Testis (tissue), 3 donors: ENCODE results near the gene TP73. TPM values are rescaled to one million over a fixed set of nuclear protein-coding genes. Genes with fewer than 3 reads are reported as not detected.

Source experiments
- DNase-seq: peaks from one replicate; pipeline ENCODE4 v3.0.0-alpha.2; 2019
- H3K27ac ChIP-seq, 2 donors: fragments of 200-600 bp; sonication (generic); one replicate each; pipeline ENCODE4 v1.5.1; 2019
- H3K27me3 ChIP-seq: fragments of 200-600 bp; sonication (generic); one replicate; pipeline ENCODE4 v1.5.1; 2019
- H3K36me3 ChIP-seq: fragments of 200-600 bp; sonication (generic); one replicate; pipeline ENCODE4 v1.5.1; 2017; ENCODE audit warnings: low read depth; ENCODE audit errors: missing control alignments
- H3K4me1 ChIP-seq: fragments of 200-600 bp; sonication (generic); one replicate; pipeline ENCODE4 v1.5.1; 2019
- H3K4me3 ChIP-seq, 2 donors: fragments of 200-600 bp; sonication (generic); one replicate each; pipeline ENCODE4 v1.5.1; 2017 to 2019
- H3K9me3 ChIP-seq: fragments of 200-600 bp; sonication (generic); one replicate; pipeline ENCODE4 v1.5.1; 2017
- CTCF ChIP-seq, 3 experiments: fragments of 450-650 bp in 2 of 3; fragments of 200-600 bp in 1 of 3; sonication (generic) in 1 of 3; IDR thresholded peaks; one replicate each; pipeline ENCODE4 v1.5.1; 2016 to 2019; ENCODE audit warnings: antibody characterized with exemption in 3 of 3, mild to moderate bottlenecking in 2 of 3, moderate library complexity in 1 of 3
- POLR2A ChIP-seq: fragments of 450-650 bp; IDR thresholded peaks from one replicate; pipeline ENCODE4 v1.6.1; 2017; ENCODE audit warnings: antibody characterized with exemption, mild to moderate bottlenecking, moderate library complexity
- WGBS, 2 donors: methylation state at CpG; one replicate each; pipeline ENCODE4 v1.1.5; 2018; 5-methylcytosine and 5-hydroxymethylcytosine counted together
- intact Hi-C: fragments of 100-400 bp; cut with DNase I; formaldehyde crosslinking; loops from one replicate; pipeline ENCODE4 v1.15.1; 2023; ENCODE audit warnings: low total_unique reads
- polyA plus RNA-seq: library from polyadenylated mRNA; stranded (reverse); fragments of 350-450 nt; fragmentation: Illumina TruSeq; extraction: RNeasy Lipid Tissue Mini Kit (QIAGEN cat#74804); gene quantifications from one replicate; pipeline ENCODE4 v1.2.3, GENCODE V29; 2014; ENCODE audit warnings: low read depth, low replicate concordance; ENCODE audit not compliant: insufficient read depth
- total RNA-seq, 2 donors: library from RNA; depleted of rRNA; stranded (reverse); fragments of >200 nt; gene quantifications; one replicate each; pipeline ENCODE4 v1.2.3, GENCODE V29; 2016

The TP73 gene
- total and polyA plus RNA-seq, 3 donors from 2014 or later, result 1.3 to 2.2 (median 1.5) TPM

DNA sequence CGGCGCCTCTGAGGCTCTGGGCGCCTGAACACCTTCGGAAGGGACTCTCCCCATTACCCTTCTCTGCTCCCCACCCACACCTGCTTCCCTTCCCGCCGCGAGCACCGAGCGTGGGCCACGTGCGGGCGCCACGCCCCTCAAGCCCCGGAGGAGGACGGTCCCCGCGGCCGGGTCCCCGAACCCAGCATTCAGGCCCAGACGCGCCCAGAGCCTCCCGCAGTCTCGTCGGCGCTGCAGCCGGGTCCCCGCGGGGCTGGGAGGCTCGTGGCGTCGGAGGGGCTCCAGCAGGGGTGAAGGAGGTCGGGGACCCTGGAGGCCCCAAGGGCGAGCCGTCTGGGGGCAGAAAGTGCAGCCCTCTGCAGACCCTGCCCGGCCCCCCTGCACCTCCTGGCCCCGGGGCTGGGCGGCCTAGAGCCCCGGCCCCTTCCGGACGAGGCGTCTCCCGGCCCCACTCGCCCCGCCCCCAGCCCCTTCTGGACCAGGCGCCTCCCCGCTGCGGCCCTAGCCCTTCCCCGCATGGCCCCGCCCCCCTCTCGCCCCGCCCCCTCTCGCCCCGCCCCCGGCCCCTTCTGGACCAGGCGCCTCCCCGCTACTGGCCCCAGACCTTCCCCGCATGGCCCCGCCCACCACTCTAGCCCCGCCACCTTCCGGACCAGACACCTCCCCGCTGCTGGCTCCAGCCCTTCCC is 119.9 kb downstream of the TP73 start:
- peak; percentile 96 for DNase-seq
- no peak for TF ChIP-seq CTCF (IDR thresholded peaks at IDR 0.05)
- TF ChIP-seq POLR2A, result no peak
- WGBS, 2 donors, result 2% methylated on average over 28 of the region's 61 CpGs; no CpG with 5 or more reads in 1 of the 2 donors
- peak overlapping the region; percentile 76 to 87 for H3K27ac ChIP-seq
- H3K4me3 ChIP-seq, result peak overlapping the region; percentile 62 to 70
- H3K27me3 ChIP-seq, result no peaks in the 10 kb centered on the region
- H3K9me3 ChIP-seq, result no peaks in the 10 kb centered on the region
- no peaks in the 10 kb centered on the region for H3K36me3 ChIP-seq
- H3K4me1 ChIP-seq, result peaks cover 45% of the 10 kb centered on the region
- intact Hi-C loops, result no loop called here

- DNase-seq, result peak; percentile 43
- H3K27me3 ChIP-seq, result no peaks in the 10 kb centered on the region
- H3K27ac ChIP-seq, result peak within 1 kb of the TSS; percentile 76 to 87
- H3K36me3 ChIP-seq, result no peaks in the 10 kb centered on the region
- TF ChIP-seq CTCF (IDR thresholded peaks at IDR 0.05), result no peak
- TF ChIP-seq POLR2A, result no peak
- 9 to 15% methylated on average over 7 to 42 of the region's 55 CpGs for WGBS, 2 donors
- no peaks in the 10 kb centered on the region for H3K9me3 ChIP-seq
- peaks cover 45% of the 10 kb centered on the region for H3K4me1 ChIP-seq
- intact Hi-C loops, result no loop called here
- H3K4me3 ChIP-seq, result peak within 1 kb of the TSS; percentile 62 to 70
Observed at GRCh38 chr1:3772715-3773571, 120.6 kb downstream of the TP73 start, which contains the start of gene SMIM1. Gene SMIM1 (plus strand): TSS chr1:3772749. CDS start chr1:3775374, 2,625 bp downstream.

GRCh38 chr1:3773572-3774275 is 121.4 kb downstream of the TP73 start:
- Histone ChIP-seq H3K4me1 (peaks cover 45% of the 10 kb centered on the region), H3K9me3 (no peaks in the 10 kb centered on the region), H3K36me3 (no peaks in the 10 kb centered on the region), H3K27ac (peak overlapping the region; percentile 76), H3K4me3 (peak overlapping the region; percentile 62 to 70), H3K27me3 (no peaks in the 10 kb centered on the region)
- 52 to 68% methylated on average over 7 to 15 of the region's 16 CpGs for WGBS, 2 donors
- no peak for DNase-seq
- TF ChIP-seq POLR2A (no peak), CTCF (IDR thresholded peaks at IDR 0.05) (no peak)
- intact Hi-C loops, result no loop called here

- intact Hi-C loops, result no loop called here
- H3K27ac ChIP-seq, result peak overlapping the region; percentile 76
- H3K9me3 ChIP-seq, result no peaks in the 10 kb centered on the region
- H3K36me3 ChIP-seq, result no peaks in the 10 kb centered on the region
- peaks cover 45% of the 10 kb centered on the region for H3K4me1 ChIP-seq
- peak overlapping the region in 1 of 2 donors; percentile 70 for H3K4me3 ChIP-seq
- TF ChIP-seq POLR2A, result no peak
- TF ChIP-seq CTCF (IDR thresholded peaks at IDR 0.05), result no peak
- no peak for DNase-seq
- WGBS, 2 donors, result 43 to 62% methylated on average over 16 to 19 of the region's 19 CpGs
- H3K27me3 ChIP-seq, result no peaks in the 10 kb centered on the region
Observed at GRCh38 chr1:3774276-3774945, 122.1 kb downstream of the TP73 start.
